CD4-positive, alpha-beta T cell treated with Interleukin-15 for 1 hour (primary cell): ENCODE results near the gene EBF3.

Experiments used
- DNase-seq: peaks from one replicate; pipeline ENCODE4 v3.0.0-alpha.2; 2020

The EBF3 gene

GRCh38 chr10:129970465-129971364 lies 6.6 kb upstream of the EBF3 start:
- DNase-seq = no peak

GRCh38 chr10:129969911-129970464 lies 5.9 kb upstream of the EBF3 start:
- no peak for DNase-seq

- DNase-seq = no peak
Measured at GRCh38 chr10:129969184-129969910, 5.3 kb upstream of the EBF3 start.

GRCh38 chr10:129968853-129969183 lies 4.7 kb upstream of the EBF3 start:
- no peak for DNase-seq

GRCh38 chr10:129968020-129968852 lies 4.2 kb upstream of the EBF3 start:
- DNase-seq = no peak

- no peak for DNase-seq
Measured at GRCh38 chr10:129967579-129968019, 3.5 kb upstream of the EBF3 start.

- no peak for DNase-seq
Measured at GRCh38 chr10:129966889-129967578, 3.0 kb upstream of the EBF3 start.

- no peak for DNase-seq
Measured at GRCh38 chr10:129966370-129966888, 2.4 kb upstream of the EBF3 start.

- no peak for DNase-seq
Measured at GRCh38 chr10:129965959-129966358, 1.9 kb upstream of the EBF3 start.

- DNase-seq = no peak
Measured at GRCh38 chr10:129965425-129965808, 1.3 kb upstream of the EBF3 start.

GRCh38 chr10:129964611-129965424 lies 744 bp upstream of the EBF3 start:
- no peak for DNase-seq

GRCh38 chr10:129962872-129963640 lies 1.0 kb downstream of the EBF3 start:
- DNase-seq = no peak

GRCh38 chr10:129962031-129962871 lies 1.8 kb downstream of the EBF3 start:
- no peak for DNase-seq

- DNase-seq = no peak
Measured at GRCh38 chr10:129961157-129961701, 2.8 kb downstream of the EBF3 start.

- DNase-seq = no peak
Measured at GRCh38 chr10:129960481-129961156, 3.5 kb downstream of the EBF3 start.

GRCh38 chr10:129959544-129960480 lies 4.3 kb downstream of the EBF3 start:
- no peak for DNase-seq
